ENCODE data around the gene CLIC2.

DNA sequence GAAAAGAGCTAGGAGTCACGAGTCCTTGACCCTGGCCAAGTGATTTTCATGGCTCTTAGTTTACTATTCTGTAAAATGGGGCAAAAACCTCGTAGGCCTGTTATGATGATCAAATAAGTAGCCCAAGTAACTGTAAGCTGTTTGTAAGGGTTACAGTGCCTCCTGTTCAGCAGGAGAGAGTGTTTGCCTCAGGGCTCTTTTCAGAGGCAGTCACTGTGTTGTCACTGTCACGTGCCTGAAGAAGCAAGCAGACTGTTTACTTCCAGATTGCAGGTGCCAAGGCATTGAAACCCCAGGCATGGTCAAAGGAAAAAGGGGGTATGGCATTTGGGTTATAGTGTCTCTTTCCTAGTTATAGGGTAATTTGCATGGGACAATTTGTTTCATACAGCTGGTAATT, 74.7 kb downstream of the CLIC2 start:
- TF ChIP-seq, protein P1, sequence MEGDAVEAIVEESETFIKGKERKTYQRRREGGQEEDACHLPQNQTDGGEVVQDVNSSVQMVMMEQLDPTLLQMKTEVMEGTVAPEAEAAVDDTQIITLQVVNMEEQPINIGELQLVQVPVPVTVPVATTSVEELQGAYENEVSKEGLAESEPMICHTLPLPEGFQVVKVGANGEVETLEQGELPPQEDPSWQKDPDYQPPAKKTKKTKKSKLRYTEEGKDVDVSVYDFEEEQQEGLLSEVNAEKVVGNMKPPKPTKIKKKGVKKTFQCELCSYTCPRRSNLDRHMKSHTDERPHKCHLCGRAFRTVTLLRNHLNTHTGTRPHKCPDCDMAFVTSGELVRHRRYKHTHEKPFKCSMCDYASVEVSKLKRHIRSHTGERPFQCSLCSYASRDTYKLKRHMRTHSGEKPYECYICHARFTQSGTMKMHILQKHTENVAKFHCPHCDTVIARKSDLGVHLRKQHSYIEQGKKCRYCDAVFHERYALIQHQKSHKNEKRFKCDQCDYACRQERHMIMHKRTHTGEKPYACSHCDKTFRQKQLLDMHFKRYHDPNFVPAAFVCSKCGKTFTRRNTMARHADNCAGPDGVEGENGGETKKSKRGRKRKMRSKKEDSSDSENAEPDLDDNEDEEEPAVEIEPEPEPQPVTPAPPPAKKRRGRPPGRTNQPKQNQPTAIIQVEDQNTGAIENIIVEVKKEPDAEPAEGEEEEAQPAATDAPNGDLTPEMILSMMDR (IDR thresholded peaks at IDR 0.05; ENCODE audit: low read depth, low read length), result no peak
- no peak for TF ChIP-seq EZH2phosphoT487 (IDR thresholded peaks at IDR 0.05; ENCODE audit: low read depth)
